ENCODE measurements around the gene TAF4.
"Not testable (repeated sequence)": the region's sequence is repeated elsewhere in the genome, so short reads cannot be mapped to it uniquely, and the experiment has no call there.

TAF4 gene

DNA sequence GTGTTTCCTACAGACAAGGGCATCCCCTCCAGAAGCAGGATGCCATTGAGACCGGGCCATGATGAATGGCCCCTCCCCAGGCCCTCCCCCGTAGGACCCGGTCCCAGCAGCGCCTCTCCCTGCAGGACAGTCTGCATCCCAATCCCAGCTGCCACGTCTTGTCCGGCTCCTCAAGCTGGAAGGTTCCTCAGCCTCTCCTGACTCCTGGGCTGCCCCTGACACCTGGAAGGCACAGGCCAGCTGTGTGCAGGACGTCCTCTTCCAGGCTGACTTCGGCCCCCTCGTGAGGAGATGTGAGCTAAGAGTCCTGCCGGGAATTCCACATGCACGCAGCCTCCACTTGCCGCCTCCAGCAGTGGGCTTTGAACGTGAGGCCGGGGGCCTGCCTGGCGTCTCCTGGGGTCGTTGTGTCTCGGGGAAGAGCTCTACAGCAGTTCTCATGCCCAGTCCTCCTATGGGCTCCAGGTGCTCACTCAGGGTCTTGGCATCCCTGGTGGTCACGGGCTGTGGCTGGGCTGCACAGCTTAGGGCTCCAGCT lies 64.4 kb downstream of the TAF4 start:
- DNase-seq (ENCODE audit: low spot score): no peak

DNA sequence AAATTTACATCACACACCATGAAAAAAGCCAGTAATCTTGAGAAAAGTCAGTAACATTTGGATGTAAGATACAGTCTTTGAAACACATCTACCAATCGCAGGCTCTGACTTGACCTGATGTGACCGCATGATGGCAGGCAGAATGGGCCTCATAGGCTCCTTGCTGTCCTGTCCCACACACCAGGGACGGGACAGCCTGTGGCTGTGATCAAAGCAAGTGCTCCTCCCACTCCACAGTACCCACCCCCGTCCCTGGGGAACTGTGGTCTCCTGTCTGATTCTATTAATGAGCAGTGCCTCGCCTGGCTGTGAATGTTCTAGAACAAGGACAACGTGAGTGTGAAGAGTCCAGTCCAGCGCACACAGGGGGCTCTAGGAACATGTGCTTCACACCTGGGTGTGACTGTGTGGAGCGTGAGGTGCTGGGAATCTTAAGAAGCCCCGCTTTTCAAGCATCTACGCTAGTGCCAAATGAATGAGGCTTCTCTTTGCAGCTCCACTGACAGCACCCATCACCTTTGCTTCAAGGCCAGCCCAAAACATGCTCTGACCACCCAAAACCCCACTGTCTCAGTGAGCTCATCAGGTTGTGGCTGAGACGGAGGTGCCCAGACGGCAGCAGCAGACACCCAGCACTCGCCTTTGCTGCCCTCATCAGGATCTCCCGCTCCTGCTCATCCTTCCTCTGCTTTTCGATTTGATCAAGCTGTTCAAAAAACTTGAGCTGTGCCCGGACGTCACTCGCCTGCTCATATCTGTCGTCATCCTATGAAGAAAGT lies 67.1 kb downstream of the TAF4 start:
- no peak for DNase-seq (ENCODE audit: low spot score)

DNA sequence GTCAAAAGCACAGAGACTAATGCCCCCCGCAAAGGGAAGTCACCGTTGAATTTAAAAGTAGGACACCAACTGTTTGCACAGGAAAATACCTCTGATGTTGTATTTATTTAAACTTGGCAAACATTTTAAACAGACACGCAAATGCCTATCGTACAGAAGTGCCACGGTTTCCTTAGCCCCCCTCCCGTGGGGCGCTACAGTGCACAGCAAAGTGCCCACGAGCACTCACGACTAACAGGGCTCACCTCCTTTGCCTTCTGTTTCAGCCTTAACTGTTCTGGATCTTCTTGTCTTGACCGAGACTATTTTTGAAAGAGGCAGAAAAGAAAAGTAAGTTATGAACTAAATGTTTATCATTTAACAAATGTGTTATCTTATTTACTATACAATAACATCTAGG lies 67.8 kb downstream of the TAF4 start:
- DNase-seq (ENCODE audit: low spot score): no peak

DNA sequence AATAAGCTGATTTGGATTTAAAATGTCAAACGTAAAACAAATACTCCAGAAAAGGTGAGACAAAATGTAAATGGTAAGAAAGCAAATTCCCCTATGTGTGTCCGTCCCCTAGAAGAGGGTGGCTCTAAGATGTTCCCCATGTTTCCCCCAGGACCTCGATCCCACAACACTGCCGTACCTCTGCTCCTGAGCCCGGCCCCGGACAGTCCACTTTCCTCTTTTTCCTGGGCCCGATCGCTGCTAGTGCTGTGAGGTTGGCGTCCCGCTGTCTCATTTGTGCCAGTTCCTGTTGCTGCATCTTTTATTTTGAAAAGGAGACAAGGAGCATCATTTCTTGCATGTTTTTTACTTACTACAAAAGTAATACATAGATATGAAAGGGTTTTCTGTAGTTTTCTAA lies 68.3 kb downstream of the TAF4 start:
- no peak for DNase-seq (ENCODE audit: low spot score)

DNA sequence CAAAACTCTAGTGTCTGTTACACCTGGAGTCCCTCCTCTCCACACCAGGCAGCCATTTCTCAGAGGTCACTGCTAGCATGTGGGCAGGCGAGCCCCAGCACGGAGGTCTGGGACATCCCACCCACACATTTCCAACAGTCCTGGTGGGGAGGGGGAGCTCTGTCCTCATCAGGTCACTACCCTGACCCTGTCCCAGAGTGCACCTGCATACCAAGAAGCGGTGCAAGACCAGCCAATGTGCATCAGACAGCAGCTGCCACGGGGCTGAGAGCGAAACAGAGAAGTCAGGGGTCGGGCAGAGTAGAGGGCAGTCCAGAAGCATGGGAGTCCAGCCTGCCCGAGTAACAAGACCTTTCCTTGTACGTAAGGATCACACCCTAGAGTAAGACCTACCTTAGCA lies 71.1 kb downstream of the TAF4 start:
- DNase-seq (ENCODE audit: low spot score): no peak

DNA sequence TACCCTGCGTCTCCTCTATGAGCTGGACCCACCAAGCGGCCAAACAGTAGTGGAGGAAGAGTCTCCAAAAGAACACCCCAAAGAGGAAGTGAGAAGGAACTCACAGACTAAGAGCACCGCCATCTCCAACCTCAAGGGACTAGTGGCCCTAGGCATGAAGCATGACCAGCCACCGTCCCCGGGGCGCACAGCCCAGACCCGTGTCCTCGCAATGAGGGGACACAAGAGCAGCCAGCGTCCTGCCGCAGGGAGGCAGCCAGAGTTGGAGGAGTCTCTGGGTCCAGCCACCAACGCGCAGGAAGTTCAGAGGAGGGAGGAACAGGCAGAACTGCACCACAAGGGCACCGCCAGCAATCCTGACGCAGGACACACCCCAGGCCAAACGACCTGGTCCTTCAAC lies 72.6 kb downstream of the TAF4 start:
- no peak for DNase-seq (ENCODE audit: low spot score)

DNA sequence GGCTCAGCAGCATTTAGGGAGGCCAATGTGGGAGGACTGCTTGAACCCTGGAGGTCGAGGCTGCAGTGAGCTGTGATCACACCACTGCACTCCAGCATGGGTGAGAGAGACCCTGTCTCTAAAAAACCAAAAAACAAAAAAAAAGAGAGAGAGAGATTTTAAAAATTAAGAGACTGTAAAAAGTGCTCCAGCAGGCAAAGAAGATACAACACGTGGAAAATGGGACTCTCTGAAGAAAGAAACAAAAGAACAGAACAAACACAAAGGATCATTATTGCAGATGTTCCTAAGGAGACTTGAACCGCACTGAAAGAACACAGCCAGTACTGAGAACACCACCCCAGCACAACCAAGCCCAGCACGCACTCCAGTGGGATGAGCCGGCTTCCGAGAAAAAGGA lies 74.2 kb downstream of the TAF4 start:
- no peak for DNase-seq (ENCODE audit: low spot score)

DNA sequence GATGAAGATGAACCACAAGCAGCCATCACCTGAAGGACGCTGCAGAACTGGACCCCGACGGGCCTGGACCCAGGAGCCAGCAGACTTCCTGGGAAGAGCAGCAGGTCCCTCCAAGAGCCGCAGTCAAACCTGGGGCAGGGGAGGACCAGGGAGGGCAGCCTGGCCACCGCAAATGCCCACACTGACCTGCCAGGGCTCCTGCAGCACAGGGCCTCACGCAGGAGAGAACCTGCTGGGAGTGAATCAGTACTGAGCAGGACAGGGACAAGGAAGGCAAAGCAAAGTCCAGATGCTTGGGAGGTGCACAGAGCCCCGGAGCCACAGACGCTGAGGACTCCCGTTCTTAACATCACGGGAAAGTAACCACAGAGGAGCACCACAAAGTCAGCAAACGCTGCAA lies 75.2 kb downstream of the TAF4 start:
- DNase-seq (ENCODE audit: low spot score): no peak

DNA sequence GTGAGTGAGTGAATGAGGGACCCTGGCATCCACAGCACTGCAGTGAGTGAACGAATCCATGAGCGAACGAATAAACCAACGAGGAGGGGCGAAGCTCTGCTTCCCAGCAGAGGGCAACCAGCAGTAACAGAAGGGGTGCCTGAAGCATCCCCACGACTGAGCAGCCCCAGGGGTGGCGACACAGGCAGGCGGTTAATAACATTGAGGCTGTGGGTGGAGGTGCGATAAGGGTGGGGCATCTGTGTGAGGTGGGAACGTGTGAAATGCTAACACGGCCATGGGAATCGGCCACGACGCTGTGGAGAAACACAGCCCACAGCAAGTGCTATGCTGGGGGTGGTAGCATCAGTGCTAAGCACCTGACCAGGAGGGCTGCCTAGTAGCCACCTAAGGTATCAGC lies 75.9 kb downstream of the TAF4 start:
- DNase-seq (ENCODE audit: low spot score): no peak

DNA sequence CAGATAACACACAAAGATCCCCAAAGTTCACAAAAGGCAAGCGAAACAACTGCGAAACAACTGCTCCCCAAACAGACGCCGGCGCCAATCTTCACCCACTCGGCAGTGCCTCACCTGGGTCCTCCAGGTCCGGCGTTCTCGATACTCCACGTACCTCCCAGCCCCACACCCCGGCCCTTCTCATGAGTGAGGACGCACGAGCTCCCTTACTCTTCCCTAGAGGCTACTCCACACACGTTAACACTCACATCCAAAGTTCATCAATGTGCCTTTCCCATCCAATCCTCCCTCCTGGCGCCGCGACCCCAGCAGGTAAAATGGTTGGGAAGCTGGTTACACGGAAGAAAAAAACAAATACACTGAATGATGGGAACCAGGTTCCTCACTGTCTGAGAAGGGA lies 77.0 kb downstream of the TAF4 start:
- no peak for DNase-seq (ENCODE audit: low spot score)

DNA sequence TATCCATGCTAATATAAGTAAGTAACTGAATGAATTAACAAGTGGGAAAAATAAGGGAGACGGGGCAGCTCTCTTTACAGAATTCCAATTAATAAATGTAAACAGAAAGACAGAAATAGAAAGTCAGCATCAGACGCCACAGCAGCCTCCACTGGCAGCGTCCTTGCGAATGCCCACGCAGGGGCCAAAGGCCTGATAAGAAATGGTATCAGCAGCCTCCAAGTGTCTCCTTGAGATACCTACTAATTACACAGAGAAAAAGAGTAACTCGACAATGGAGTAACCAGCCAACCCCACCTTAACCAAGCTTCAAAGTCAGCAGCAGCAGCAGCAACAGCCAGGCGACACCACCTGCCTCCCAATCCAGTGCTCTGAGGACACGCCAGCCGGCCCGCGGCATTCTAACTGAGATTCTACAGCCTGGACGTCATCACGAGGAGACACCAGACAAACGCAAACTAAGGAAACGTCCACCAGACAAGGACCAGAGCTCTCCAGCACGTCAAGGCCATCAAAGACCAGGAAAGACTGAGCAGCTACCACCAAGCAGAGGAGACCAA lies 78.8 kb downstream of the TAF4 start:
- DNase-seq (ENCODE audit: low spot score): no peak

DNA sequence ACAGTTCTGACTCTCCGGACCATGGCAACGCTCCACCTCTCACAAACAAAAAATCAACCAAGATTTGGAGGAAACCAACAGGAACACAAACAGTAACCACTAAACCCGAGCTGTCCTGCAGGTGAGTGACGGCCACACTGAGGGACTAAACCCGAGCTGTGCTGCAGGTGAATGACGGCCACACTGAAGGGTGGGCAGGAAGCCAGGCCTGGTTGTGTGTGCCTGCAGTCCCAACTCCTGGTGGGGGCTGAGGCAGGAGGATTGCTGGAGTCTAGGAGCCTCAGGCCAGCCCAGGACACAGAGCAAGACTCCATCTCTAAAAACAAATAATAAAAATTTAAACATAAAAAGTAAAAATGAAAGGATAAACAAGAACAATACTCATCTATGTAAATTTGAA lies 80.6 kb downstream of the TAF4 start:
- DNase-seq (ENCODE audit: low spot score): no peak

DNA sequence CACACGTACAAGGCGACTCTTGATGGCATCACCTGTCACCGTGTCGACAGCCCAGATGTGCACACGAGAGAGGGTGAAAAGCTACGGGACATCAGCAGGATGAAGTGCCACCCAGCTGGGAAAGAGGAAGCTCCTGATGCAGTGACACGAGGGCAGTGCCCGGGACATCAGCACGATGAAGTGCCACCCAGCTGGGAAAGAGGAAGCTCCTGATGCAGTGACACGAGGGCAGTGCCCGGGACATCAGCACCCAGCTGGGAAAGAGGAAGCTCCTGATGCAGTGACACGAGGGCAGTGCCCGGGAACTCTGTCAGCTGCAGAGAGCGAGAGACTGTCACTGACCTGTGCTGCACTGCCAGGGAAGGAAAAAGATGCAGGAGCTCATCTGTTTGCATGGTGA lies 81.2 kb downstream of the TAF4 start:
- DNase-seq (ENCODE audit: low spot score): not testable (repeated sequence)

DNA sequence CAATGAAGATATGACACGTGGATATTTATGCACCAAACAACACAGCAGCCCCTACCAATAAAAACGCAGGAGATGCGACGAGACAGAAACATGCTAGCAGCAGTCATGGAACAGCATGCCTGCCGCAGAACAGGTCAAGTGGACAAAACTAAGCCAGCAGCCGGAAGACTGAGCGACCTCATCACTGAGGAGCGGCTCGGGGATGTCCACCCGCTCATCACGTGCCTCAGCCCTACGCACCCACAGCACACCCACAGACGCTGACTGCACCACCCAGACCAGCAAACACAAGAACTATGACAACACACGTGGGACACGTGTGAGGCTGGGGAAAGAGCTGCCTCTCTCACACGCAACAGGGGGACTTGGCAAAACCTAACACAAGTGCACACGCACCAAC lies 81.7 kb downstream of the TAF4 start:
- DNase-seq (ENCODE audit: low spot score): no peak

DNA sequence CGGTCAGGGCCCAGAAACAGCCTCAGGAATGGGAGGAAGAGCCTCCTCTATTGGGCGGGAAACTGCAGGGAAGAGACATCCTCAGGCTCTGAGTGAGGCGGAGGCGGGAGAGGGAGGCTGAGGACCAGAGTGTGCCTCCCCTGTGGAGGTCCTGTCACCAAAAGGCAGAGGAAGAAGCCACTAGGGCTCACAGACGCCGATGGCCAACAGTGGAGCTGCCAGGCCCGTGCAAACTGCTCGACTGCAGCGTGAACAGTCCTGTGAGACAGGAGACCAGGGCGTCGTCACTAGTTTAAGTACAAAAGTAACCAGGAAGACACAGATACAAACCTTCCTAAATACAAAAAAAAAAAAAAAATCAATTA lies 82.7 kb downstream of the TAF4 start:
- DNase-seq (ENCODE audit: low spot score): no peak

DNA sequence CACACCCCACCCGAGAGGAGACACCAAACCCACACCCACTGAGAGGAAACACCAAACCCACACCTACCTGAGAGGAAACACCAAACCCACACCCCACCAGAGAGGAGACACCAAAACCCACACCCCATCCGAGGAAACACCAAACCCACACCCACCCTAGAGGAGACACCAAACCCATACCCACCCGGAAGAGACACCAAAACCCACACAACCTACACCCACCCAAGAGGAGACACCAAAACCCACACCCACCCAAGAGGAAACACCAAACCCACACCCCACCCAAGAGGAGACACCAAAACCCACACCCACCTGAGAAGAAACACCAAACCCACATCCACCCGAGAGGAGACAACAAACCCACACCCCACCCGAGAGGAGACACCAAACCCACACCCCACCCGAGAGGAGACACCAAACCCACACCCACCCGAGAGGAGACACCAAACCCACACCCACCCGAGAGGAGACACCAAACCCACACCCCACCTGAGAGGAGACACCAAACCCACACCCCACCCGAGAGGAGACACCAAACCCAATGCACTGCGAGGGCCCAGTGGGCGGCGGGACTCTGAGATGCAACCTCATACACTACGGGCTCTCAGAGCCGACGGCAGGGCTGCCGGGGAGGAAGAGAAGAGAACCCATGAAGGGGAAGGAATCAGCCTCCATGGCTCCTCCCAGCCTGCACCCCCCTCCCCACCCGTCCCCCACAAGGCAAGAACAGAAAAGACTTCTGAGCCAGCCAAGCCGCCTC lies 83.3 kb downstream of the TAF4 start:
- DNase-seq (ENCODE audit: low spot score): no peak

DNA sequence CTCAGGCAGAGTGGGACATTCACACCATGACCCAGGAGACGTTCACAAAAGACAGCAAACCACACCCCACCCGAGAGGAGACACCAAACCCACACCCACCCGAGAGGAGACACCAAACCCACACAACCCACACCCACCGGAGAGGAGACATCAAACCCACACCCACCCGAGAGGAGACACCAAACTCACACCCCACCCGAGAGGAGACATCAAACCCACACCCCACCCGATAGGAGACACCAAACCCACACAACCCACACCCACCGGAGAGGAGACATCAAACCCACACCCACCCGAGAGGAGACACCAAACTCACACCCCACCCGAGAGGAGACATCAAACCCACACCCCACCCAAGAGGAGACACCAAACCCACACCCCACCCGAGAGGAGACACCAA lies 84.0 kb downstream of the TAF4 start:
- DNase-seq (ENCODE audit: low spot score): not testable (repeated sequence)

DNA sequence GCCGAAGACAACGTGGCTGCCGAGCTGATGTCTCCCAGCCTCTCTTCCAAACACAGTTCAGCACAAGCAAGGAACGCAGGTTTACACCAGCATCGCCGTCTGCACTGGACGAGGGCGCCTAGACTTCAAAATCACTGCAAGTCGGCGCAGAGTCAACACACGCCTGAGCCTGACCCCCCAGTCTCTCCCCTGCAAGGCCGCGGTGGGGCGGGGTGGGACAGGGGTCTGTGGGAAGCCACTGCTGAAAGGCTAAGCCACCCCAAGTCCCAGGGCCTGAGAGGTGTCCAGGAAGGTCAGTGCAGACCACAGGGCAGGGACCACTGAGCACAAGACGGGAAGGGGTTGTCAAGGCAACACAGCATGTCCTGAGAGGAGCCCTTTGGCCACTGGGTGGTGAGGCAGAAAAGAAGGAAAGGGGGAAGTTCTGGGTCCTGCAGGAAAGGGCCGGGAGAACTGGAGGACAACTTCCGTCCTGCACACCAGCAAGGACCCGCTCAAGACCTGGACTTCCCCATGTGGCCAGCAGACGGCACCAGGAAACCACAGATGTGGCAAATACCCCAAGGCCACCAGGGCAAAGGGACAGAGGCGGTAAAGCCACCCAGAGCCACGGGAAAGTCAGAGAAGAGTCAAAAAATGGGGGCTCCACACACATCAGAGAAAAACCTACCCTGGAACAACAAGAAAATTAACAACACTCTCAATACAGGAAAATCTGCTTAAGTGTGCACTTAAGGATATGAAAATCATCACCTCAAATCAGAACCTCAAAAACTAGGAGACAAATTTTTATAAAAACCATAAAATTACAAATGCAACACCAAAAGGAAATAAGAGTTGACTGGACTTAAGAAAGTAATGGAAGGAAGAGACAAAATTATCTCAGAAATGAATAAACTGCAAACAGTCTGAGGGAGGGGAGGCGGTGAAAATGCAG lies 84.8 kb downstream of the TAF4 start:
- no peak for DNase-seq (ENCODE audit: low spot score)

DNA sequence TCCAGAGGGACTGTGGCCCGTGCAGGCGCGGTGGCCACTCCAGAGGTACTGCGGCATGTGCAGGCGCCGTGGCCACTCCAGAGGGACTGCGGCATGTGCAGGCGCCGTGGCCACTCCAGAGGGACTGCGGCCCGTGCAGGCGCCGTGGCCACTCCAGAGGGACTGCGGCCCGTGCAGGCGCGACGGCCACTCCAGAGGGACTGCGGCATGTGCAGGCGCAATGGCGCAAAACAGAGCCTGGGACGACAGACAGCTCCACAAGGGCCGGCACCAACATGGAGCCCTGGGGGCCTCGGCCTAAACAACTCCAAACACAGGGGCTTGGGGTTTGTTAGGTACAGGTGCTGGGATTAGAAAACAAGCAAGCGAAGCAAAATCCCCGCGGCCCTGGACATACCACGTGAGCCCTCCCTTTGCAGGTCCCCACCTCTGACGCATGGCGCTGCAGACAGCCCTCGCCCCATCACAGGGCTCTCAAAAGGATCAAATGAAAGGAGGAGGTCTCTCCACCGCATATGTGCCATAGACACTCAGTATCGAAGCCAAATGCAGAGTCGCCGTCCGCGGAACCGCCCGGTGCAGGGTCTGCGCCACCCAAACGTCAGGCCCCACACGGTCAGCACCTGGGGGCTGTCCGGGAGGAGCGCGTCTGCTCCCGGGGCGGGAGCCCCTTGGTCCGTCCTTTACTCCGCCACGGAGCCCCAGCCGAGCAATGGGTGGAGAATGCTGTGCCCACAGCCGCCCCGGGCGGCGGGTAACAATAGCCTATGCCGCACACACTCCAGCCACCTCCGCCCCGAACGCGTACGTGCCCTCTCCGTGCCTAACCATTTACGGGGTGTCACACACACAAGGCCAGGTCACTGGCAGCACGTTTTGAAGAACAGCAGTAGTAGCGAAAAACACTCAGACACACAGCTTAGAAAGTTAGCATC lies 85.7 kb downstream of the TAF4 start:
- DNase-seq (ENCODE audit: low spot score): no peak

DNA sequence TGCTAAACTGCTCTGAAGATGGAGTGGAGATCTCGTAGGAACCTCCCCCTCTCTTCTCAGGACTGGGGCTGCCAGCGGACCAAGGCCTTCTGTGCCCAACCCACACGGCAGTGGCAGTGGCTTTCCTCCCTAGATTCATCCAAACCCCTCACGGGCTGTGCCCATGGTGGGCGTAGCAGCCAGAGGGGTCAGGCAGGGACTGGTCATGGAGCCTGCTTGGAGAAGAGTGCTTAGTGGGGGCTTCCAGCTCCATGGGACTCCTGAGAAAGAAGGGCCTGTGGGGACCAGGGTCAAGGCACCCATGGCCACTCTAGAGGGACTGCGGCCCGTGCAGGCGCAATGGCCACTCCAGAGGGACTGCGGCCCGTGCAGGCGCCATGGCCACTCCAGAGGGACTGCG lies 86.6 kb downstream of the TAF4 start:
- DNase-seq (ENCODE audit: low spot score): no peak

DNA sequence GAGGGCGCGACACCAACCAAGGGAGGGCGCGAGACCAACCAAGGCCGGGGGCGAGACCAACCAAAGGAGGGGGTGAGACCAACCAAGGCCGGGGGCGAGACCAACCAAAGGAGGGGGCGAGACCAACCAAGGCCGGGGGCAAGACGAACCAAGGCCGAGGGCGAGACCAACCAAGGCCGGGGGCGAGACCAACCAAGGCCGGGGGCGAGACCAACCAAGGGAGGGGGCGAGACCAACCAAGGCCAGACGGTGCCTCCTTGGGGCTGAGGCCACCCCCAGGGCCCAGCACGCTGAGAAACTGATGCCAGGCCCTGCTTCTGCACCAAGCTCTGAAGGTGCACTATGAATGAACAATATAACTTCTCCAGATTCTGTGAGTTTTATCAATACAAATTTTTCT lies 87.2 kb downstream of the TAF4 start:
- no peak for DNase-seq (ENCODE audit: low spot score)
